ENCODE data around the gene HELZ2.

DNA sequence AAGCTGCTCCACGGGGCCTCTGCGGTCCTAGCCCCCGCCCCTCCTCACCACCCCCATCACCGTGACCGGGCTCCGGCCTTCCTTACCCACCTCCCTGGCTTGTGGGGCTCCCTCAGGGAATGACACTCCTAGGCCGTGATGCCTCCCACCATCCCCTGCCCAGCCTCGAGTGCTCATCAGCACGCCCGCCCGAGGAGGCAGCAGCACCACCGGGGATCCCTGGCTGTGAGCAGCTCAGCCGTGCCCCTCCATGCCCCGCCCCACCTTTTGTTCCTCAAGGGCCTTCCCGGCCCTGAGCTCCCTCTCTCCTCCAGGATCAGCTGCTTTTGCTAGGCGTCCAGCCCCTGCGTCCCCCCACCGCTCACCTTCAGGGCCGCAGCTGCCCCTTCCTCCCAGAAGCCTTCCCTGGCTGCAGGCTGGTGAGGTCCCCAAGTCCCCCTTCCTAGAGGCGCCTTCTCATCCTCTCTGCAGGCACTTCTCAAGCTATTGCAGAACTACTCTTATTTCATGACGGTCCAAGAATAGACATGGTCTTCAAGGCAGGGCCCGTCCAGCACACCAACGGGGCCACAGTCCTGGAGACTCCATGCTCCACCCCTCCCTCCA, 17.1 kb downstream of the HELZ2 start:
- TF ChIP-seq, protein P1, sequence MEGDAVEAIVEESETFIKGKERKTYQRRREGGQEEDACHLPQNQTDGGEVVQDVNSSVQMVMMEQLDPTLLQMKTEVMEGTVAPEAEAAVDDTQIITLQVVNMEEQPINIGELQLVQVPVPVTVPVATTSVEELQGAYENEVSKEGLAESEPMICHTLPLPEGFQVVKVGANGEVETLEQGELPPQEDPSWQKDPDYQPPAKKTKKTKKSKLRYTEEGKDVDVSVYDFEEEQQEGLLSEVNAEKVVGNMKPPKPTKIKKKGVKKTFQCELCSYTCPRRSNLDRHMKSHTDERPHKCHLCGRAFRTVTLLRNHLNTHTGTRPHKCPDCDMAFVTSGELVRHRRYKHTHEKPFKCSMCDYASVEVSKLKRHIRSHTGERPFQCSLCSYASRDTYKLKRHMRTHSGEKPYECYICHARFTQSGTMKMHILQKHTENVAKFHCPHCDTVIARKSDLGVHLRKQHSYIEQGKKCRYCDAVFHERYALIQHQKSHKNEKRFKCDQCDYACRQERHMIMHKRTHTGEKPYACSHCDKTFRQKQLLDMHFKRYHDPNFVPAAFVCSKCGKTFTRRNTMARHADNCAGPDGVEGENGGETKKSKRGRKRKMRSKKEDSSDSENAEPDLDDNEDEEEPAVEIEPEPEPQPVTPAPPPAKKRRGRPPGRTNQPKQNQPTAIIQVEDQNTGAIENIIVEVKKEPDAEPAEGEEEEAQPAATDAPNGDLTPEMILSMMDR (IDR thresholded peaks at IDR 0.05), result no peak
- TF ChIP-seq POLR2A (IDR thresholded peaks at IDR 0.05), result no peak
